Measurements from ENCODE around the gene MED13L. TPM values are rescaled to one million over a fixed set of nuclear protein-coding genes. Genes with fewer than 3 reads are reported as not detected.
"Not testable (repeated sequence)": the region's sequence is repeated elsewhere in the genome, so short reads cannot be mapped to it uniquely, and the experiment has no call there.

The MED13L gene
- polyA plus RNA-seq, 3 donors = 69.5 to 83.0 (median 76.0) TPM

DNA sequence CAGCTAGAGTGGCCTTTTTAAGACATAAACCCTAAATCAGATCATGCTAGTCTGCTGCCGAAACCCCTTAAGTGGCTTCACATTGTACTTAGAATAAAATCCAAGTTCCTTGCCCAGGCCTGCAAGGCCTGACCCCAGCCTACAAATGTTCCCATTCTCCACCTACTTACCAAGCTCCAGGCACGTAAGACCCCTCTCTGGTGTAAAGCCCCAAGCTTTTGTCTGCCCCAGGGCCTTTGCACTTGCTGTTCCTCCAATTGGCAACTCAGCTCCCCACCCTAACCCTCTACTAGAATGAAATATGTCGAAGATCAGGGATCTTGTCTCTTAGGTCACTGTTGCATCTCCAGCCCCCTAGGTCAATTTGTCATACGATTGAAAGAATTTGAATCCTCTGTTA lies 27.1 kb upstream of the MED13L start:
- DNase-seq (ENCODE audit: low read depth in 3 of 3, low spot score in 2 of 3) = no peak

DNA sequence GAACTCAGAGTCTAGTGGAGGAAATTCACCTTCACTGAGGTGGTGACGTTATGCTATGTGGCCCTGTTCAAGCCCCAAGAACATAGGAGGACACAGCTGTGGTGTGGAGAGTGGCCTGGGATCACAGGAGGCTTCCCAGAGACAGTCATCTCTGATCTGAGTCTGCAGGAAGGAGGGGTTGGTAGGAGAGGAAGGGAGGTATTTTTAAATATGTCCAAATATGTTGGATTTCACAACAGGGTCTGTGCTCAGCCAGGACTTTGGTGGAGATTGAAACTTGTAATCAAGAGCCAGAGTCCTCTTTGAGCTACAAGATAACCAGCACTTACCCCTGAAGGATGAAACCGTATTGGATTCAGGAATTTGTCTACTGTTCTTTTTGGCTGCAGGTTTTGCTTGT lies 26.4 kb upstream of the MED13L start:
- DNase-seq (ENCODE audit: low read depth in 3 of 3, low spot score in 2 of 3) = no peak

DNA sequence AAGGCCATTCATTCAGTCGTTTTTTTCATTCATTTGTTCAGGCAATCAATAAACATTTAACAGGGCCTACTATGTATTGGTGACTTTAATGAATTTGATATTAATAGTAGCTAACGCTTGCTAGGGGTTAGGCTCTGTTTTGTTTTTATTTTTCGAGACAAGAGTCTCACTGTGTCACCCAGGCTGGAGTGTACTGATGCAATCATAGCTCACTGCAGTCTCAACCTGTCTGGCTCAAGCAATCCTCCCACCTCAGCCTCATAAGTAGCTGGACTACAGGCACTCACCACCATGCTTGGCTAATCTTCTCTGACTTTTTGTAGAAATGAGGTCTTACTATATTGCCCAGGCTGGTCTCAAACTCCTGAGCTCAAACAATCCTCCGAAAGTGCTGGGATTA lies 25.6 kb upstream of the MED13L start:
- no peak for DNase-seq (ENCODE audit: low read depth in 3 of 3, low spot score in 2 of 3)

DNA sequence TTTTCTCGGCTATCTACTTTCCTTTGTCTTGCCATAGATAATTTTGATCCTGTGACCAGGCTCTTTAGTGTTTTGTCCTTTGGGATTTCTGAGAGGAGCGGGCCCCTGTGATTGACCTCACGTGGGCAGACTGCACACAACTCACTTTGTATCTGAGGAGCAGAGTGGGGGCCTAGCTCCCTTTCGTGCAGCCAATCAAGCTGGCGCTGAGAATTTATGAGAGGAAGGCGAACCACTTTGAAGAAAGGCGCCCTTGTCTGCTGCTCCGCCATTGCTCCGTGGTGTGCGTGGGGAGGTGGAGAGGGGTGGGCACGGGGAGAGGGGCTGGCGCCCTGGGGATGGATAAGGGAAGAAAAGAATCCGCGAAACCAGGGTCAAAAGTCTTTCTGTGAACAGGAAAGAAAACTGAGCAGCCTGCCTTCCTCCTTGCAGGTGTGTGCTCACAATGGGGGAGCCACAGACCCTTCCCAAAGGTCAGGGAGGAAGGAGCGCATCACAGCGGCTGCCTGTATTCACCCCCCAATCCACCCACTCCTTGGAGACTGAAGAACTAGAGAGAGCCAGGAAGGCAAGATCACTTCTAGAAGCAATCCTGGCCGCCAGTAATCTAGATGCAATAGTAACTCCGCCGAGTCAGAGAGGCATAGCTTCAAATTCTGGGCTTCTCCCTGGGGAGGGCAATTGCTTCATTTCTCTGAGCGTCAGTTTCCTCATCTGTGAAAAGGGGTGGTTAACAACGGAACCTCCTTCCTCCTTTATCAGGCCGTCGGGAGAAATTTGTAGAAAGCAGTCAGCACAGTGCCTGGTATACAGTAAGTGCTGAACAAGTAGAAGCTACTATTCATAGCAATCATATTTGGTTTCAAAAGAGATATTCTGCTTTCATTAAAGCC lies 24.9 kb upstream of the MED13L start:
- DNase-seq (ENCODE audit: low read depth in 3 of 3, low spot score in 2 of 3) = no peak

DNA sequence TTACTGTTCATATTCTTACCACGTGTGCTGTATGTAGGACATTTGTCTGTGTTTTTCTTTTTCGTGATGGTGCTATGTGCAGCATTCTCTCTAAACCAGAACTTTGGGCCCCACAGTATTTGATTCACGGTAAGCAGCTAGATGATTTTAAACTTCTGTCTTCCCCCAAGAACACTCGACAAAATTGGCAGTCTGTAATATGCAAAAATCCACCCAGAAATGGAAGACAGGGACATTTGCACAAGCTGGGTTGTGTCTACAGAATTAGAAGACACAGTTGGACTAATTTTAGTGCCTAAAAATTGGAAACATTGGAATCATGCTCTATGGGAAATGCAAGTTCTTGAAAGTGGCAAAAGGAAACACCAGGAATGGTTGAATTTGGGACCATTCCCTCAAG lies 24.1 kb upstream of the MED13L start:
- DNase-seq (ENCODE audit: low read depth in 3 of 3, low spot score in 2 of 3) = no peak

DNA sequence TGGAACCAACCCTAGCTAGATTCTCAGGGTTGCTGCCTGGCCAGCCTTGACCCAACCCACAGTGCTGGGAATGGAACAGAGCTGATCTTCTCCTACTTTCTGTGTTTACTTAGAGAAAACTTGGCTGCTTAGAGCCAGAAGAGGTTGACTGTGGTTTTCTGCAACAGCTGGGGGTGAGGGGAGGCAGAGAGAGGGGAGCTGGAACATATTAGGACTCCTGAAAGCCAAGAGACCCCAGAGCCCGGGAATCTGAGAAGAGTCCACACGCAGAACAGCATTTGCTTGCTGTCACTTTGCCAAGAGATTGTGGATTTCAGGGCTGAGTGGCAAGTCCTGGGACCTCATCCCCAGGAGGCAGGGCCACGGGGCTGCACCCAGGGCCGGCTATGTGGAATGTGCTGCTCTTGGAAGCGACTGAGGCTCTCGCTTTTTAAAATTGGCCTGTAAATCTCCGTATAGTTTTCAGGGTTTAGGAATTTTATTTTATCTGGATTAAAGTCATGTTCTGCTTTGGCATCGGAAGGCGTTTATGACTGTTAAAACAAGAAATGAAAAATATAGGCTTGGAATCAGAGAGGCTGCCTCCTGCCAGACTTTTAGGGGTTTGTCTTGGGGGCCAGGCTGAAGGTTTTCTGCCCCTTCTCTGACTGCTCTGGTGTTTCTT lies 22.3 kb upstream of the MED13L start:
- DNase-seq (ENCODE audit: low read depth in 3 of 3, low spot score in 2 of 3) = no peak

DNA sequence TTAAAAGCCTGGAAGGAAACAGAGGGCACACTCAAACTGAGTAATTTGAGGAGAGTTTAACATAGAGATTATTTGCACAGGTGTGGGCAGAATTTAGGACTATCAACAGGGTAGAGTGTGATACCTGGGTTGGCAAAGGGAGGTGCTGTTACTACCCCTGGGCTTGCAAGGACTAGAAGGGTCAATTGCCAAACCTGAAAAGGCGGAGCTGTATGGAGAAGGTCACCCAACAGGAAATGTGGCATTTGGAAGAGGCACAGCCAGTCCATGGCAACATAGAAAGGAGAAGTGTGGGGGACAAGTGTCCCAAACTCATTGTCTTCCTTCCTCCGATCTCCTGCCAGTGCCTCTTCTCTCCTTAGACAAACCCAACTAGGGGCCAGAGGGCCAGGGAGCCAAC lies 21.6 kb upstream of the MED13L start:
- DNase-seq (ENCODE audit: low read depth in 3 of 3, low spot score in 2 of 3) = no peak

DNA sequence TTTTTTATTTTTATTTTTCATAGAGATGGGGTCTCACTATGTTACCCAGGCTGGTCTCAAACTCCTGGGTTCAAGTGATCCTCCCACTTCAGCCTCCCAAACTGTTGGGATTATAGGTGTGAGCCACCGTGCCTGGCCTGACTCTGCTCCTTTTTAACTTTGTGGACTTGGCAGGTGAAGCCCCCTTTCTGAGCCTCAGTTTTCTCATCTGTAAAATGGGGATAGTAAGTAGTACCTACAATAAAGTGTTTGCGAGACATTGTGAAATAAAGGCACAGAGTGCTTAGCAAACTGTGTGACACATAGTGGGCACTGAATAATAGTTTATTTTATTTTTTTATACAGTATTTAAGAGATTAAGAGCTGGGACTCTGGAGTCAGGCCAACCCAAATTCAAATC lies 21.1 kb upstream of the MED13L start:
- no peak for DNase-seq (ENCODE audit: low read depth in 3 of 3, low spot score in 2 of 3)

DNA sequence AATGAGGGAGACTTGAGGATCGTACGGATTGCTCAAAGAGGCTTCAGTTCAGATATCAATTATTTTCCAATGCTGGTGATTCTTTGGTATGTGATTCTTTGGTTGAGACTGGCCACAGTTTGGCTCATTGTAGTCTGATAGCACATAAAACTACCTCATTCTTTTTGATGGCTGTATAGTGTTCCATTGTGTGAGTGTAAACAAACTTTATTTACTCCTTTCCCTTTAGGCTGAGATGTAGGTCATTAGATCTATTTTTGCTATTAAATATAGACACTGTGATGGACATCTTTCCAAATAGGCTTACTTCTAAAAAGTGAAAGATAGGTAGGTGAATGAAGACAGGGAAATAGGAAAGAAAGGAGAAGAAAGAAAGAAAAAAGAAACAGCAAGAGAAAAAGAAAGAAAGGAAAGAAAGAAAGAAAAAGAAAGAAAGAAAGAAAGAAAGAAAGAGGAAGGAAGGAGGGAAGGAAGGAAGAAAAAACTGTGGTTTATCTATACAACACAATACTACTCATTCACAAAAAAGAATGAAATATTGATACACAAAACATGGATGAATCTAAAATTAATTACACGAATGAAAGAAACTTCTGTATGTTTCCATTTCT lies 19.8 kb upstream of the MED13L start:
- no peak for DNase-seq (ENCODE audit: low read depth in 3 of 3, low spot score in 2 of 3)

DNA sequence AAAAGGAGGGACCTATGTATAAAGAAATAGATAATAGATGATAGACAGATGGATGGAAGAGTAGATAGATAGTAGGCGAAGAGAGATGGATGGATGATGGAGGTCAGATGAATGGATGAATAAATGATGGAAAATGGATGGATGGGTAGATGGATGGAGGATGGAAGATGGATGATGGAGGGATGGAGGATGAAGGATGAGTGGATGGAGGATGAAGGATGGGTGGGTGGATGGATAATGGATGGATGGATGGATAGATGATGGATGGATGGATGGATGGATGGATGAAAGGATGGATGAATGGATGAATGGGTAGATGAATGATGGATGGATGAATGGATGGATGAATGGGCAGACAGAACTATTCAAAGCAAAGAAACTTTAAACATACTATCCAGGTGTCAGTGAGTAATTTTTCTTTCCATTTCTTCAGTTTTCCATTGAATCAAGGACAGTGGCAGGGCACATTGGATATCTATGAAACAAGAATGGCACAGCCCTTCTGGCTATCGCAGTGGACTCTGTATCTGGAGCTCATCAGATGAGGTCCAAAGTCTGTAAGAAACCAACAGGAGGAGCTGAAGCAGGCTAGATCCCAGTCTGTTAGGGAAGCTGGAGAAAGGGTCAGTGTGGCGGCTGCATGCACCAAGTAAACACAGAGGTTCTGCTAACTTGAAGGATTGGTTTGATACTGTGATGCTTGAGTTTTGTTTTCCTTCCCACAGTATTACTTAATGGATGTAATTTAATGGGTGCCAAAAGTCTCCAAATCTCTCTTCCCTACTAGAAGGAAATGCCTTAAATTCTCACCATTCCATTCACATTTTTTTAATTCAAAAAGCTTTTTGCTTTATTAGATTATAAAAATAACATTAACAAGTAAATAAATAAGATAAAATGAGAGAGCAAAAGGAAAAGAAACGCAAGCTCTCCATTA lies 18.1 kb upstream of the MED13L start:
- DNase-seq (ENCODE audit: low read depth in 3 of 3, low spot score in 2 of 3) = no peak

DNA sequence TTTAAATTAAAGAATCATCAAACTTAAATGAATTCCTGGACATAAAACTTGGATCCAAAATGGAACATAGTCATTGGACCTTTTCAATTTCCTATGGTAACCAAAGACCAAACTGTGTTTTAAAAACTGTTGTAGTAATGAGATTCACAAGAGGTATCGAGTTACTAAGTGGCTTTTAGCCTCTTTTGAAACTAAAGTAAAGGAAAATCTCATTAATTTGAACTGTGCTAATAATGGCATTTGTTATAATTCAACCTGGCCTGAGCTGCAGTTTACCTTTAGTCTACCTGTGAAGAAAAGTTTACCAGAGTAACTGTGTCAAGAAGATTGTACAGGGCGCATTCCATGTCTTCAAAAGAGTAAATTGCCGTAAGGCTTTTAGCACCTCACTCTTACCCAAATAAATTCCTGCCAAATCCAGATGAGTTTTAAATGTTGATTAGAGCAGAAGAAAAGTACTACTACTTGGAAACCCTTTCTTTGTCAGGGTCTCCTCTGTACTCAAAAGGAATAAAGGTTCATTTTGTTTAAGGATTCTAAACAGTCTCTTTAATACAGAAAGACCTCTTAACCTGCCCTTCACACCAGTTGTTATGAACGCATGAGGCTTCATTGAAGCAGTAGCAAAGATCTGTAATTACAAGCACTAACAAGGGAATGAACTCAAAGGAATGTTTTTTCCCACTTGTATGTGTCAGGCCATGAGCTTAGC lies 17.1 kb upstream of the MED13L start:
- DNase-seq (ENCODE audit: low read depth in 3 of 3, low spot score in 2 of 3) = no peak

DNA sequence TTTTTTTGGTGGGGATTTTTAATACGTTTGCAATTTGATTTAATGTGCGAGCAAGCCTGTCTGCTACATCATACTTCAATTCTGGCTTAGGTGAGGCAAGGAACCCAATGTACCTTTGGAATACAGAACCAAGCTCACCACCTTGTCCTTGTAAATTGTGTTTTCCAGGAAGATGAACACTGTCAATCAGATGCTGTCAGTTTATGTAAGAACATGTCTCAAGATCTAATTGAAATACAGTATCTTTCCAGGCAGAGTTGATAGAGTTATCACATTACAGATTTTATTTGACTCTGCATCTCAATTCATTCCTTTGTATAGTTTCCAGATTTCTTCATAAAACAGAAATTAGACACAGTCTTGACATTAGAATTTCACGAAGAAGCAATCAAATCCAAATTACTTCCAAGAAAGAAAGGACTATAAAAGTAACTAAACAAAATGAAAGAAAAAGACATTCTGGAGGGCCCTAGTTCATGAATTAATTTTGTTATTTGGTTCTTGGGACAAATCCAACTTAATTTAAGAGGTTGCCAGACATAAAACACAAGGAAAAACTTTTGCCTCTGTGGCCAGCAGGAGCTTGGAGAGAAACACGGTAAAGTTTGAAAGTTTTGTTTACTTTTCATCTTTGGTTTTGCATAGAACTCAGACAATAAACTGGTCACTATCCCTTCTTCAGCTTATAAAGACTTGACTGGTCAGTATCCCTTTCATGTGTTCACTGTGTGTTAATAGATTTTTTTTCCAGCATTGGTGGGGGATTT lies 16.4 kb upstream of the MED13L start:
- DNase-seq (ENCODE audit: low read depth in 3 of 3, low spot score in 2 of 3) = no peak

DNA sequence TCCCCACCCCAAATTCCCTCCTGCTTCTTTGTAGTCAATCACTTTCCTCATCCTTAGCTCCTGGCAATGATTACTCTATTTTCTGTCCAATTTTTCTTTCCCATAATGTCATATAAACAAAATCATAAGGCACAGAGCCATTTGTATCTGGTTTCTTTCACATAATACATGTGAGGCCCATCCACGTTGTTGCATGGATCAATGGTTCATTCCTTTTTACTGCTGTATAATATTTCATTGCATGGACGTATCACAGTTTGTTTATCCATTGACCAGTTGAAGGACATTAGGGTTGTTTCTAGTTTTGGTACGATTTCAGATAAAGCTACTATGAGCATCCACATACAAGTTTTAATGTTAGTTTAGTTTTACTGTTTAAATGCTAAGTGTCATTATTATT lies 13.7 kb upstream of the MED13L start:
- no peak for DNase-seq (ENCODE audit: low read depth in 3 of 3, low spot score in 2 of 3)

DNA sequence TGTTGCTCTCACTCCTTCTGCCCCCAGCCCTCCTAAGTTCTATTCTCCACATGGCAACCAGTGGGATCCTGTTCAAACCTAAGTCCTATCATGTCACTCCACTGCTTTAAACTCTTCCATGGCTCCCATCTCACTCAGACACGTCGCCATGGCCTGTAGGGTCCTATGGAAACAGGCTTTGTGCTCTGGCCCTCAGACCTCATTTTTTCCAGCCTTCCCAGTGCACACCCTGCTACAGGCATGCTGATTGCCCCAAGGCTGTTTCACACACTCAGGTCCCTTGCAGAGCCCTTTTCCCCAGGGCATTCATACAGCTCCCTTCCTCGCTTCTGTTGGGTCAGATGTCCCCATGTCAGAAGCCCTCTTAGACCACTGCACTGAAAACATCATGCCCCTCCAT lies 11.2 kb upstream of the MED13L start:
- no peak for DNase-seq (ENCODE audit: low read depth in 3 of 3, low spot score in 2 of 3)

DNA sequence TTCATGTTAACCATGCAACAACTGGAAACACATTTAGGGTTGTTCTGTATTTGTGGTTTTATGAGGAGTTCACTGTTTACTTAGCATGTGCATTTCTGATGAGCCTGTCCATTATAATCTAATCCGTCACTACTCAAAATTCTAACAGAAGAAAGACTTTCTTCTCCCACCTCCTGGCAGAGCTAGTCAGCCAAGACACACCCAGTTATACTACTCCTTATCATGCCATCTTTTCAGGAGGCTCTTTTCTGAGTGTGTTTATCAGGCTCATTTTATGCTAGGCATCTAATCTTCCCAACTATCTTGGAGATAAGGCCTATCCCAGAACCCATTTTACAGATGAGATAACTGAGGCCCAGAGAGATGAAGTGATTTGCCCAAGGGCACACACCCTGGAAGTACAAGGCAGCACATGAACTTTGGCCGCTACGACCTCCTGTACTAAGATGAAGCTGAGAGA lies 10.4 kb upstream of the MED13L start:
- DNase-seq (ENCODE audit: low read depth in 3 of 3, low spot score in 2 of 3) = no peak

DNA sequence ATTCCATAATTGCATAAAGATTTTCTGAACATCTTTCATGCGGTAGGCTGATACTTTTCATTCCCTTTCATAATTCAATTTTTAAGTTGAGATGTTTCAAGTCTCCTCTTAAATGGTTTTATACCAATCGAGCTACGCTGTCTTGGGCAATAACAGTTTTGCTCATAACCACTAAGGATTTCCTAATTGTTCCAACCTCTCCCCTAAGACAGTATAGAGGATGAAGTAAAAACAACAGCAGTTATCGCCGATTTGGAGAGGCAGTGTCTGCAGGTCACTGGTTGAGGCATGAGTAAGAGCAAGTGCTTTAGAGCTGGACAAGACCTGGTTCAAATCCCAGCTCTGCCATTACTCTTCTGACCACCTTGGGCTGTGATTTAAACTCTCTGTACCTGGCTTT lies 6.9 kb upstream of the MED13L start:
- no peak for DNase-seq (ENCODE audit: low read depth in 3 of 3, low spot score in 2 of 3)

DNA sequence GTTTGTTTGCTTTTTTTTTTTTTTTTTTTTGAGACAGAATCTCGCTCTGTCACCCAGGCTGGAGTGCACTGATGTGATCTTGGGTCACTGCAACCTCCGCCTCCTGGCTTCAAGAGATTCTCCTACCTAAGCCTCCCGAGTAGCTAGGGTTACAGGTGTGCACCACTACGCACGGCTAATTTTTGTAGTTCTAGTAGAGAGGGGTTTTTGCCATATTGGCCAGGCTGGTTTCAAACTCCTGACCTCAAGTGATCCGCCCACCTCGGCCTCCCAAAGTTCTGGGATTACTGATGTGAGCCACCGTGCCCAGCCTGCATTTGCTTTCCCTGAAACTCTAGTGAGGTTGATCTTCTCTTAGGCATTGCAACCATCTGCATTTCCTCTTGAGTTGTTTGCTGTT lies 6.4 kb upstream of the MED13L start:
- DNase-seq (ENCODE audit: low read depth in 3 of 3, low spot score in 2 of 3) = not testable (repeated sequence)

DNA sequence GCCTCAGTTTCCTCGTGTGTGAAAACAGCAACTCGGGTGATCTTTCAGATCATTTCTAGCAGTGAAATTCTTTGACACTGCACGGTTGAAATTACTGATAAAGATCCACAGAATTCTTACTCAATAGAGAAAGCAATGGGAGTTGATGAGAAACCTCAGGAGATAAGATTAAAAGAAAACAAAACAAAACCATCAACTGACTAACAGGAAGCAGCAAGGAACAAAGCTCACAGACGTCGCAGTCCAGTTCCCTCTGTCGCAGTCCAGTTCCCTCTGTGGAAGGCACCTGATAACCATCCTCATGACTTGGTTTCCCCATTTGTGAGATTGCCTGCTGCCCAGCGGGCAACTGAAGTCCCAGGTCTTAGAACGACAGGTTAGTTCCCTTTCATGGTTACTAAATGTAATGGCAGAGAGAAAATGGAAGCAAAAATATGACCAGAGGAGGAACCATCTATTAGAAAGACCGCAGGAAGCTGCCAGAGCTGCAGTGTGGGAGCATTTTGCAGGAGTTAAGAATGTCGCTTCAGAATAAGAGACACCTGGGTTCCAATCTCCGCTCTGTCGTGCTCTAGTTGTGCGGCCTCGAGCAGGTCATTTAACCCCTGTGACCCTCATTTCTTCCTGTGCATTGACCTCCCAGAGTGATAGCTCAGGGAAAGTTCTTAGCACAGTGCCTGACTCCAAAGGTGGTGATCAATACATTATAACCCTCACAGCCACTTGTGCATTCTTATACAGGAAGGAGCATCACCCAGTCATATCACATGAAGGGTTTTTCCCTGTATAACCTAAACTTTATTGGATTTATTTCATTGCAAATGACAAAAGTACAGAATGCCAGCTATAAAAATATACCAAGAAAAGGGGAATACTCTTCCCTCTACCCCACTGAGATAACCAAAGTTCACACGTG lies 5.1 kb upstream of the MED13L start:
- DNase-seq (ENCODE audit: low read depth in 3 of 3, low spot score in 2 of 3) = no peak
